GM12891 (cell line): ENCODE data around the gene ZSWIM7.

Source experiments
- PAX5 ChIP-seq: IDR thresholded peaks from 2 replicates; pipeline ENCODE4 v1.6.1; 2011; ENCODE audit warnings: low read length, moderate library complexity, mild to moderate bottlenecking; ENCODE audit not compliant: insufficient read depth, severe bottlenecking
- POLR2A ChIP-seq: IDR thresholded peaks from 2 replicates; pipeline ENCODE4 v1.6.1; 2011; ENCODE audit warnings: low read depth, low read length, control low read depth
- POLR2AphosphoS5 ChIP-seq: IDR thresholded peaks from 2 replicates; pipeline ENCODE4 v1.6.1; 2011; ENCODE audit warnings: low read depth, low read length, control low read depth
- POU2F2 ChIP-seq: IDR thresholded peaks from 2 replicates; pipeline ENCODE4 v1.6.1; 2011; ENCODE audit warnings: low read depth, mild to moderate bottlenecking, control low read depth, low read length, moderate library complexity
- SPI1 ChIP-seq: IDR thresholded peaks from 2 replicates; pipeline ENCODE4 v1.6.1; 2011; ENCODE audit warnings: low read depth, low read length, control low read depth
- TAF1 ChIP-seq: IDR thresholded peaks from 2 replicates; pipeline ENCODE4 v1.6.1; 2011; ENCODE audit warnings: low read depth, low read length, control low read depth

- TF ChIP-seq POLR2A: no peak
- no peak for TF ChIP-seq POLR2AphosphoS5
- TF ChIP-seq TAF1: no peak
- TF ChIP-seq SPI1: no peak
- TF ChIP-seq PAX5: no peak
- no peak for TF ChIP-seq POU2F2
These were observed 7.9 kb upstream of the ZSWIM7 start for GRCh38 chr17:16007439-16007838.
